ENCODE data around the gene MMAB.

The MMAB gene

GRCh38 chr12:109538191-109538863 lies 35.0 kb downstream of the MMAB start:
- no peak for DNase-seq (ENCODE audit: low spot score)

- DNase-seq (ENCODE audit: low spot score) = no peak
These were observed 36.2 kb downstream of the MMAB start for GRCh38 chr12:109537136-109537535.

GRCh38 chr12:109535863-109536250 lies 37.4 kb downstream of the MMAB start:
- DNase-seq (ENCODE audit: low spot score) = no peak

- DNase-seq (ENCODE audit: low spot score) = no peak
These were observed 38.0 kb downstream of the MMAB start for GRCh38 chr12:109535231-109535862.

GRCh38 chr12:109534456-109534855 lies 38.8 kb downstream of the MMAB start:
- DNase-seq (ENCODE audit: low spot score) = no peak

GRCh38 chr12:109533487-109533740 lies 39.9 kb downstream of the MMAB start:
- no peak for DNase-seq (ENCODE audit: low spot score)

GRCh38 chr12:109532721-109533486 lies 40.4 kb downstream of the MMAB start:
- no peak for DNase-seq (ENCODE audit: low spot score)

- no peak for DNase-seq (ENCODE audit: low spot score)
These were observed 41.9 kb downstream of the MMAB start for GRCh38 chr12:109531411-109531810.

- DNase-seq (ENCODE audit: low spot score) = no peak
These were observed 43.3 kb downstream of the MMAB start for GRCh38 chr12:109529691-109530640.

- DNase-seq (ENCODE audit: low spot score) = no peak
These were observed 45.7 kb downstream of the MMAB start for GRCh38 chr12:109527489-109528123.

- DNase-seq (ENCODE audit: low spot score) = no peak
These were observed 48.1 kb downstream of the MMAB start for GRCh38 chr12:109525279-109525585.

GRCh38 chr12:109524466-109525278 lies 48.6 kb downstream of the MMAB start:
- no peak for DNase-seq (ENCODE audit: low spot score)

- no peak for DNase-seq (ENCODE audit: low spot score)
These were observed 49.8 kb downstream of the MMAB start for GRCh38 chr12:109523504-109523903.

GRCh38 chr12:109523071-109523470 lies 50.2 kb downstream of the MMAB start:
- no peak for DNase-seq (ENCODE audit: low spot score)

GRCh38 chr12:109521831-109522230 lies 51.5 kb downstream of the MMAB start:
- DNase-seq (ENCODE audit: low spot score) = no peak

GRCh38 chr12:109519787-109520186 lies 53.5 kb downstream of the MMAB start:
- DNase-seq (ENCODE audit: low spot score) = no peak

- DNase-seq (ENCODE audit: low spot score) = peak; percentile 47
These were observed 54.3 kb downstream of the MMAB start for GRCh38 chr12:109518820-109519665.

- no peak for DNase-seq (ENCODE audit: low spot score)
These were observed 55.7 kb downstream of the MMAB start for GRCh38 chr12:109517619-109518018.

GRCh38 chr12:109513977-109514376 lies 59.3 kb downstream of the MMAB start:
- DNase-seq (ENCODE audit: low spot score) = no peak

- DNase-seq (ENCODE audit: low spot score) = no peak
These were observed 60.3 kb downstream of the MMAB start for GRCh38 chr12:109513051-109513450.
